K562 (cell line): ENCODE results near the gene PLEKHH2. TPM values are rescaled to one million over a fixed set of nuclear protein-coding genes. Genes with fewer than 3 reads are reported as not detected.

Source experiments
- BMI1 ChIP-seq: fragments of 150-350 bp; IDR thresholded peaks from 2 replicates; pipeline ENCODE4 v1.6.1; 2014; ENCODE audit warnings: low read length
- CREB1 ChIP-seq, 2 experiments: sonication (generic) in 1 of 2; formaldehyde crosslinking in 1 of 2; IDR thresholded peaks; 2 replicates each; pipeline versions ENCODE4 v1.6.1 to v1.8.0; 2012 to 2022; ENCODE audit warnings: inconsistent platforms in 1 of 2, mild to moderate bottlenecking in 1 of 2, missing genetic modification reagents in 1 of 2, moderate library complexity in 1 of 2
- EGR1 ChIP-seq: fragments of 450-650 bp; conservative IDR thresholded peaks from 2 replicates; pipeline ENCODE4 v1.6.1; 2017; ENCODE audit warnings: mild to moderate bottlenecking
- ELF4 ChIP-seq: fragments of 450-650 bp; formaldehyde crosslinking; IDR thresholded peaks from 2 replicates; pipeline ENCODE4 v1.4.0; 2022; ENCODE audit warnings: missing genetic modification characterization
- FOS ChIP-seq: IDR thresholded peaks from 3 replicates; pipeline ENCODE4 v1.6.1; 2011; ENCODE audit not compliant: insufficient read length; ENCODE audit errors: extremely low read depth
- GABPB1 ChIP-seq: sonication (generic); formaldehyde crosslinking; IDR thresholded peaks from 2 replicates; pipeline ENCODE4 v1.8.0; 2022; ENCODE audit warnings: mild to moderate bottlenecking, missing genetic modification reagents
- KDM2B ChIP-seq: fragments of 250-450 bp; sonication (Bioruptor Pico); IDR thresholded peaks from 2 replicates; pipeline ENCODE4 v1.8.0; 2021; ENCODE audit warnings: mild to moderate bottlenecking, moderate library complexity
- NFE2L1 ChIP-seq: fragments of 450-650 bp; IDR thresholded peaks from 2 replicates; pipeline ENCODE4 v1.6.1; 2016; ENCODE audit warnings: missing genetic modification characterization, low read depth, mild to moderate bottlenecking, missing compliant biosample characterization, moderate library complexity, borderline replicate concordance
- NUFIP1 ChIP-seq: fragments of 450-650 bp; IDR thresholded peaks from 2 replicates; pipeline ENCODE4 v1.6.1; 2018; ENCODE audit not compliant: partially characterized antibody
- PTTG1 ChIP-seq: fragments of 450-650 bp; IDR thresholded peaks from 2 replicates; pipeline ENCODE4 v1.6.1; 2016; ENCODE audit warnings: low read depth, mild to moderate bottlenecking, missing genetic modification characterization, missing compliant biosample characterization
- SRF ChIP-seq, 2 experiments: fragments of 250-450, 450-650 bp in 1 of 2; sonication (Bioruptor Pico) in 1 of 2; sonication (generic) in 1 of 2; formaldehyde crosslinking; IDR thresholded peaks; 2 replicates each; pipeline versions ENCODE4 v1.5.0 to v1.5.1; 2020 to 2022; ENCODE audit warnings: mild to moderate bottlenecking in 1 of 2, missing genetic modification reagents in 1 of 2
- TAF9B ChIP-seq: fragments of 450-650 bp; IDR thresholded peaks from 2 replicates; pipeline ENCODE4 v1.6.1; 2018; ENCODE audit warnings: mild to moderate bottlenecking; ENCODE audit not compliant: partially characterized antibody
- TRIM28 ChIP-seq: fragments of 450-650 bp; IDR thresholded peaks from 2 replicates; pipeline ENCODE4 v1.6.1; 2017
- U2AF1 ChIP-seq: fragments of 200-400 bp; formaldehyde crosslinking; optimal IDR thresholded peaks from 2 replicates; pipeline ENCODE3; 2017; ENCODE audit warnings: mild to moderate bottlenecking, low read depth, low read length, moderate library complexity
- ZBTB33 ChIP-seq: sonication (generic); formaldehyde crosslinking; IDR thresholded peaks from 2 replicates; pipeline ENCODE4 v1.8.1; 2023; ENCODE audit warnings: mild to moderate bottlenecking, missing genetic modification reagents
- ZMIZ1 ChIP-seq, 2 experiments: fragments of 150-350 bp in 1 of 2; IDR thresholded peaks; 2 replicates each; pipeline ENCODE4 v1.6.1; 2012 to 2016; ENCODE audit warnings: low read depth in 2 of 2, low read length in 2 of 2, mild to moderate bottlenecking in 1 of 2, moderate library complexity in 1 of 2
- ZNF561 ChIP-seq: fragments of 450-650 bp; formaldehyde crosslinking; conservative IDR thresholded peaks from 2 replicates; pipeline ENCODE4 v1.4.0; 2020; ENCODE audit warnings: mild to moderate bottlenecking, moderate library complexity
- ZNF57 ChIP-seq: fragments of 450-650 bp; formaldehyde crosslinking; IDR thresholded peaks from 2 replicates; pipeline ENCODE4 v1.4.0; 2020; ENCODE audit warnings: mild to moderate bottlenecking, moderate library complexity
- ZNF583 ChIP-seq: fragments of 250-450 bp; sonication (Bioruptor Pico); IDR thresholded peaks from 2 replicates; pipeline ENCODE4 v1.4.0; 2020
- ZNF764 ChIP-seq: fragments of 250-450 bp; sonication (Bioruptor Pico); IDR thresholded peaks from 2 replicates; pipeline ENCODE4 v1.4.0; 2020; ENCODE audit warnings: low read depth, mild to moderate bottlenecking, moderate library complexity
- ZSCAN29 ChIP-seq: fragments of 450-650 bp; IDR thresholded peaks from 2 replicates; pipeline ENCODE4 v1.6.1; 2017
- polyA plus RNA-seq, 8 experiments: library from polyadenylated mRNA; depleted of rRNA in 4 of 8; stranded (reverse) in 5 of 8; unstranded in 3 of 8; fragments of >200 nt; fragmentation: Nextera tagmentation in 2 of 8; fragmentation: Illumina TruSeq in 1 of 8; extraction: Ambion mirVana in 2 of 8; extraction: Trizol in 1 of 8; gene quantifications; 2 replicates each; pipeline versions ENCODE4 v1.2.1 to v1.2.3, GENCODE V29; 2011 to 2014; ENCODE audit warnings: inconsistent platforms in 1 of 8, missing spikeins in 1 of 8
- total RNA-seq, 7 experiments: library from RNA; depleted of rRNA in 6 of 7; stranded (reverse); fragments of >200 nt in 6 of 7; fragmentation: Illumina TruSeq in 2 of 7; extraction: Trizol in 2 of 7; gene quantifications; 2 replicates each; pipeline versions ENCODE4 v1.2.1 to v1.2.3, GENCODE V29; 2011 to 2021; ENCODE audit warnings: low replicate concordance in 1 of 7
- TF ChIP-seq, protein P1 (sequence below): fragments of 250-450 bp; sonication (Bioruptor Pico); IDR thresholded peaks from 2 replicates; pipeline ENCODE4 v1.8.0; 2021; ENCODE audit warnings: moderate library complexity, mild to moderate bottlenecking, inconsistent platforms

The PLEKHH2 gene
- total and polyA plus RNA-seq, 9 of the 15 experiments (the other 6 are each of a cell fraction or from before 2014, with no cell fraction given): 0.77 to 13.5 (median 2.7) TPM

- TF ChIP-seq ZMIZ1 (IDR thresholded peaks at IDR 0.05; ENCODE audit: low read depth in 2 of 2, low read length in 2 of 2): peak in 1 of 2 experiments; percentile 53; a peak in 1 of 4 replicates
- no peak for TF ChIP-seq U2AF1
- peak; percentile 94 for TF ChIP-seq TAF9B
- no peak for TF ChIP-seq ZNF561 (CRISPR knock-in tag)
- TF ChIP-seq FOS: peak; percentile 76
- no peak; the same call in 1 of the 2 replicates for TF ChIP-seq ZSCAN29
- peak; percentile 94 for TF ChIP-seq GABPB1 (CRISPR knock-in tag)
- TF ChIP-seq ZNF764 (CRISPR knock-in tag): no peak
- TF ChIP-seq, protein P1, sequence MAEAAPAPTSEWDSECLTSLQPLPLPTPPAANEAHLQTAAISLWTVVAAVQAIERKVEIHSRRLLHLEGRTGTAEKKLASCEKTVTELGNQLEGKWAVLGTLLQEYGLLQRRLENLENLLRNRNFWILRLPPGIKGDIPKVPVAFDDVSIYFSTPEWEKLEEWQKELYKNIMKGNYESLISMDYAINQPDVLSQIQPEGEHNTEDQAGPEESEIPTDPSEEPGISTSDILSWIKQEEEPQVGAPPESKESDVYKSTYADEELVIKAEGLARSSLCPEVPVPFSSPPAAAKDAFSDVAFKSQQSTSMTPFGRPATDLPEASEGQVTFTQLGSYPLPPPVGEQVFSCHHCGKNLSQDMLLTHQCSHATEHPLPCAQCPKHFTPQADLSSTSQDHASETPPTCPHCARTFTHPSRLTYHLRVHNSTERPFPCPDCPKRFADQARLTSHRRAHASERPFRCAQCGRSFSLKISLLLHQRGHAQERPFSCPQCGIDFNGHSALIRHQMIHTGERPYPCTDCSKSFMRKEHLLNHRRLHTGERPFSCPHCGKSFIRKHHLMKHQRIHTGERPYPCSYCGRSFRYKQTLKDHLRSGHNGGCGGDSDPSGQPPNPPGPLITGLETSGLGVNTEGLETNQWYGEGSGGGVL (CRISPR knock-in tag): no peak
- no peak for TF ChIP-seq ZNF57
- TF ChIP-seq TRIM28: no peak
- peak in 1 of 2 experiments; percentile 84; a peak in 2 of 4 replicates for TF ChIP-seq SRF (CRISPR knock-in tag; IDR thresholded peaks at IDR 0.05)
- no peak for TF ChIP-seq NFE2L1
- TF ChIP-seq BMI1: no peak
- no peak for TF ChIP-seq EGR1
- TF ChIP-seq NUFIP1: no peak
- no peak for TF ChIP-seq KDM2B (CRISPR knock-in tag)
- no peak for TF ChIP-seq PTTG1
- no peak for TF ChIP-seq ELF4 (CRISPR knock-in tag)
- peak; percentile 49 for TF ChIP-seq ZBTB33 (CRISPR knock-in tag)
- TF ChIP-seq CREB1 (IDR thresholded peaks at IDR 0.05): peak; percentile 85
- TF ChIP-seq CREB1 (CRISPR knock-in tag; IDR thresholded peaks at IDR 0.05): peak; percentile 95
- TF ChIP-seq ZNF583: no peak
Observed at GRCh38 chr2:43595603-43596412, 41.3 kb upstream of the PLEKHH2 start, which contains the start of gene THADA (continued).
